ENCODE measurements around the gene FITM2. TPM values are rescaled to one million over a fixed set of nuclear protein-coding genes. Genes with fewer than 3 reads are reported as not detected.

The FITM2 gene
- total RNA-seq, 4 donors from 2014 or later = 8.3 to 14.2 (median 12.6) TPM

DNA sequence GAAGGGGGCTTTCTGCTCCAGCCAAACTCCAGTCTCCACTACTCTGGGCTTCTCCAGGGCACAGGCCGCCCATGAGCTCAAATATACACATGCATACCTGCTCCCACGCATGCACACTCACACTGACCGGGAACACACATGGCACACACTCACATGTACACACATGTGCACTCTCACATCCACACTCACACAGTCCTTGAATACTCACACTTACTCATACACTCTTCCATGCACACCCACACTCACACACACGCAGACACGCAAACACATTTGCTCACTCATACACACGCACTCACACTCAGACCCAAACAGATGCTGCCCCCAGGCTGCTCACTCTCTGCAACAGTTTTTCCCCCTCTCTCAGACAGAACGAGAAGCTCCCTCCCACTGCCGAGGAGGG lies 56.9 kb downstream of the FITM2 start:
- Histone ChIP-seq H3K27ac (no peak overlapping the region), H3K4me1 (no peaks in the 10 kb centered on the region), H3K27me3 (no peaks in the 10 kb centered on the region), H3K4me3 (replicated peaks in 1 of 3) (no peak overlapping the region), H3K36me3 (no peaks in the 10 kb centered on the region), H3K9me3 (no peaks in the 10 kb centered on the region)
- no peak for DNase-seq
- 81 to 84% methylated on average over 8 of the region's 8 CpGs for WGBS, 2 donors
- intact Hi-C loops (cut with DNase I) = no loop called here
- no peak for TF ChIP-seq POLR2A (IDR thresholded peaks at IDR 0.05)
- TF ChIP-seq, protein P1, sequence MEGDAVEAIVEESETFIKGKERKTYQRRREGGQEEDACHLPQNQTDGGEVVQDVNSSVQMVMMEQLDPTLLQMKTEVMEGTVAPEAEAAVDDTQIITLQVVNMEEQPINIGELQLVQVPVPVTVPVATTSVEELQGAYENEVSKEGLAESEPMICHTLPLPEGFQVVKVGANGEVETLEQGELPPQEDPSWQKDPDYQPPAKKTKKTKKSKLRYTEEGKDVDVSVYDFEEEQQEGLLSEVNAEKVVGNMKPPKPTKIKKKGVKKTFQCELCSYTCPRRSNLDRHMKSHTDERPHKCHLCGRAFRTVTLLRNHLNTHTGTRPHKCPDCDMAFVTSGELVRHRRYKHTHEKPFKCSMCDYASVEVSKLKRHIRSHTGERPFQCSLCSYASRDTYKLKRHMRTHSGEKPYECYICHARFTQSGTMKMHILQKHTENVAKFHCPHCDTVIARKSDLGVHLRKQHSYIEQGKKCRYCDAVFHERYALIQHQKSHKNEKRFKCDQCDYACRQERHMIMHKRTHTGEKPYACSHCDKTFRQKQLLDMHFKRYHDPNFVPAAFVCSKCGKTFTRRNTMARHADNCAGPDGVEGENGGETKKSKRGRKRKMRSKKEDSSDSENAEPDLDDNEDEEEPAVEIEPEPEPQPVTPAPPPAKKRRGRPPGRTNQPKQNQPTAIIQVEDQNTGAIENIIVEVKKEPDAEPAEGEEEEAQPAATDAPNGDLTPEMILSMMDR (IDR thresholded peaks at IDR 0.05) = no peak

- no peaks in the 10 kb centered on the region for H3K9me3 ChIP-seq
Observed at GRCh38 chr20:44253528-44253927, 57.5 kb downstream of the FITM2 start.

More at GRCh38 chr20:44253528-44253927, 57.5 kb downstream of the FITM2 start:
- no peak overlapping the region for H3K27ac ChIP-seq
- TF ChIP-seq, protein P1 (IDR thresholded peaks at IDR 0.05) = no peak
- no peak for TF ChIP-seq POLR2A (IDR thresholded peaks at IDR 0.05)
- H3K27me3 ChIP-seq = no peaks in the 10 kb centered on the region
- intact Hi-C loops (cut with DNase I) = no loop called here
- no peak for DNase-seq
- H3K36me3 ChIP-seq = no peaks in the 10 kb centered on the region
- H3K4me1 ChIP-seq = no peaks in the 10 kb centered on the region
- WGBS, 2 donors = 73 to 88% methylated on average over 2 to 3 of the region's 3 CpGs
- H3K4me3 ChIP-seq (replicated peaks in 1 of 3) = no peak overlapping the region

Small RNA genes within 50 kb of the gene (small RNA-seq; reads per million reads assigned to genes)
- not detected for gene RF00019

Other genes with a start within 250 kb of the FITM2 start
- 1 to 10 TPM in 3 of 4 donors, under 1 TPM in 1; 0.67 to 2.3 (median 1.8) TPM for gene JPH2, start 124.0 kb downstream of the FITM2 start, total RNA-seq
- 10 to 100 TPM; 36.2 to 56.4 (median 43.0) TPM for gene OSER1, start 100.4 kb downstream of the FITM2 start, total RNA-seq
- gene GDAP1L1, start 63.9 kb downstream of the FITM2 start, total RNA-seq = under 1 TPM in 1 of 4 donors, not detected in 3; 0.29 TPM
- not detected for gene R3HDML, start 25.8 kb upstream of the FITM2 start, total RNA-seq
- gene HNF4A, start 44.5 kb upstream of the FITM2 start, total RNA-seq = not detected
- 10 to 100 TPM; 14.2 to 27.7 (median 22.3) TPM for gene TTPAL, start 164.7 kb upstream of the FITM2 start, total RNA-seq
- 100 to 1,000 TPM; 113 to 140 (median 137) TPM for gene SERINC3, start 210.9 kb upstream of the FITM2 start, total RNA-seq

Data from thyroid gland (tissue), 4 donors.